ENCODE measurements around the gene PSMA6. TPM values are rescaled to one million over a fixed set of nuclear protein-coding genes. Genes with fewer than 3 reads are reported as not detected.

PSMA6 gene
- total and polyA plus RNA-seq, 2 of the 8 experiments (the other 6 are each of a cell fraction or from before 2014, with no cell fraction given): 180 to 238 TPM

DNA sequence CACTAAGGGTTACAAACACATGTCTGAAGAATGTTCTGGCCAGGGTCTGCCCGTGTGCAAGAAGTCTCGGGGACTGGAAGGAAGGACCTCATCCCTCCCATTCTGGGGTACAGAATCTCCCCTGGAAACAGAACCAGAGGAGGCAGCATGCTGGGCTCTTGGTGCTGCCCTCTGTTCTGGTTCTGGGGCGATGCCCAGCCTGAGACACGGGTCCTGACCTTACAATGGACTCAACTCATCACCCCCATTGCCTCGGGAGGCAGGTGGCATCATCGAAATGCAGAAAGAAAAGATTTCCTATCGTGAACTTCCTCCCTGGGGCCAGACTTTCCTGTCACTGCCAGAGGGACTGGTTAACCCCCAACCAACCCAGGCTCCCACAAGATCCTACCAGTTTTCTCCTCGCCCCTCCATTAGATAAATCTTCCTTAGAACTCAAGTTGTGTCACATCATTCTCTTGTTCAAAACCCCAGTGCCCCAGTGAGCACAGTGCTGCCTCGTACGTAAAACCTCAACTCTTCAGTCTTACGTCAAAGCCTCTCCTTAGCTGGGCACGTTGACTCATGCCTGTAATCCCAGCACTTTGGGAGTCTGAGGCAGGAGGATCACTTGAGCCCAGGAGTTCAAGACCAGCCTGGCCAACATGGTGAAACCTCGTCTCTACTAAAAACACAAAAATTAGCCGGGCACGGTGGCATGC, 52.1 kb downstream of the PSMA6 start (continued):
- TF ChIP-seq, protein P1, sequence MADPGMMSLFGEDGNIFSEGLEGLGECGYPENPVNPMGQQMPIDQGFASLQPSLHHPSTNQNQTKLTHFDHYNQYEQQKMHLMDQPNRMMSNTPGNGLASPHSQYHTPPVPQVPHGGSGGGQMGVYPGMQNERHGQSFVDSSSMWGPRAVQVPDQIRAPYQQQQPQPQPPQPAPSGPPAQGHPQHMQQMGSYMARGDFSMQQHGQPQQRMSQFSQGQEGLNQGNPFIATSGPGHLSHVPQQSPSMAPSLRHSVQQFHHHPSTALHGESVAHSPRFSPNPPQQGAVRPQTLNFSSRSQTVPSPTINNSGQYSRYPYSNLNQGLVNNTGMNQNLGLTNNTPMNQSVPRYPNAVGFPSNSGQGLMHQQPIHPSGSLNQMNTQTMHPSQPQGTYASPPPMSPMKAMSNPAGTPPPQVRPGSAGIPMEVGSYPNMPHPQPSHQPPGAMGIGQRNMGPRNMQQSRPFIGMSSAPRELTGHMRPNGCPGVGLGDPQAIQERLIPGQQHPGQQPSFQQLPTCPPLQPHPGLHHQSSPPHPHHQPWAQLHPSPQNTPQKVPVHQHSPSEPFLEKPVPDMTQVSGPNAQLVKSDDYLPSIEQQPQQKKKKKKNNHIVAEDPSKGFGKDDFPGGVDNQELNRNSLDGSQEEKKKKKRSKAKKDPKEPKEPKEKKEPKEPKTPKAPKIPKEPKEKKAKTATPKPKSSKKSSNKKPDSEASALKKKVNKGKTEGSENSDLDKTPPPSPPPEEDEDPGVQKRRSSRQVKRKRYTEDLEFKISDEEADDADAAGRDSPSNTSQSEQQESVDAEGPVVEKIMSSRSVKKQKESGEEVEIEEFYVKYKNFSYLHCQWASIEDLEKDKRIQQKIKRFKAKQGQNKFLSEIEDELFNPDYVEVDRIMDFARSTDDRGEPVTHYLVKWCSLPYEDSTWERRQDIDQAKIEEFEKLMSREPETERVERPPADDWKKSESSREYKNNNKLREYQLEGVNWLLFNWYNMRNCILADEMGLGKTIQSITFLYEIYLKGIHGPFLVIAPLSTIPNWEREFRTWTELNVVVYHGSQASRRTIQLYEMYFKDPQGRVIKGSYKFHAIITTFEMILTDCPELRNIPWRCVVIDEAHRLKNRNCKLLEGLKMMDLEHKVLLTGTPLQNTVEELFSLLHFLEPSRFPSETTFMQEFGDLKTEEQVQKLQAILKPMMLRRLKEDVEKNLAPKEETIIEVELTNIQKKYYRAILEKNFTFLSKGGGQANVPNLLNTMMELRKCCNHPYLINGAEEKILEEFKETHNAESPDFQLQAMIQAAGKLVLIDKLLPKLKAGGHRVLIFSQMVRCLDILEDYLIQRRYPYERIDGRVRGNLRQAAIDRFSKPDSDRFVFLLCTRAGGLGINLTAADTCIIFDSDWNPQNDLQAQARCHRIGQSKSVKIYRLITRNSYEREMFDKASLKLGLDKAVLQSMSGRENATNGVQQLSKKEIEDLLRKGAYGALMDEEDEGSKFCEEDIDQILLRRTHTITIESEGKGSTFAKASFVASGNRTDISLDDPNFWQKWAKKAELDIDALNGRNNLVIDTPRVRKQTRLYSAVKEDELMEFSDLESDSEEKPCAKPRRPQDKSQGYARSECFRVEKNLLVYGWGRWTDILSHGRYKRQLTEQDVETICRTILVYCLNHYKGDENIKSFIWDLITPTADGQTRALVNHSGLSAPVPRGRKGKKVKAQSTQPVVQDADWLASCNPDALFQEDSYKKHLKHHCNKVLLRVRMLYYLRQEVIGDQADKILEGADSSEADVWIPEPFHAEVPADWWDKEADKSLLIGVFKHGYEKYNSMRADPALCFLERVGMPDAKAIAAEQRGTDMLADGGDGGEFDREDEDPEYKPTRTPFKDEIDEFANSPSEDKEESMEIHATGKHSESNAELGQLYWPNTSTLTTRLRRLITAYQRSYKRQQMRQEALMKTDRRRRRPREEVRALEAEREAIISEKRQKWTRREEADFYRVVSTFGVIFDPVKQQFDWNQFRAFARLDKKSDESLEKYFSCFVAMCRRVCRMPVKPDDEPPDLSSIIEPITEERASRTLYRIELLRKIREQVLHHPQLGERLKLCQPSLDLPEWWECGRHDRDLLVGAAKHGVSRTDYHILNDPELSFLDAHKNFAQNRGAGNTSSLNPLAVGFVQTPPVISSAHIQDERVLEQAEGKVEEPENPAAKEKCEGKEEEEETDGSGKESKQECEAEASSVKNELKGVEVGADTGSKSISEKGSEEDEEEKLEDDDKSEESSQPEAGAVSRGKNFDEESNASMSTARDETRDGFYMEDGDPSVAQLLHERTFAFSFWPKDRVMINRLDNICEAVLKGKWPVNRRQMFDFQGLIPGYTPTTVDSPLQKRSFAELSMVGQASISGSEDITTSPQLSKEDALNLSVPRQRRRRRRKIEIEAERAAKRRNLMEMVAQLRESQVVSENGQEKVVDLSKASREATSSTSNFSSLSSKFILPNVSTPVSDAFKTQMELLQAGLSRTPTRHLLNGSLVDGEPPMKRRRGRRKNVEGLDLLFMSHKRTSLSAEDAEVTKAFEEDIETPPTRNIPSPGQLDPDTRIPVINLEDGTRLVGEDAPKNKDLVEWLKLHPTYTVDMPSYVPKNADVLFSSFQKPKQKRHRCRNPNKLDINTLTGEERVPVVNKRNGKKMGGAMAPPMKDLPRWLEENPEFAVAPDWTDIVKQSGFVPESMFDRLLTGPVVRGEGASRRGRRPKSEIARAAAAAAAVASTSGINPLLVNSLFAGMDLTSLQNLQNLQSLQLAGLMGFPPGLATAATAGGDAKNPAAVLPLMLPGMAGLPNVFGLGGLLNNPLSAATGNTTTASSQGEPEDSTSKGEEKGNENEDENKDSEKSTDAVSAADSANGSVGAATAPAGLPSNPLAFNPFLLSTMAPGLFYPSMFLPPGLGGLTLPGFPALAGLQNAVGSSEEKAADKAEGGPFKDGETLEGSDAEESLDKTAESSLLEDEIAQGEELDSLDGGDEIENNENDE (IDR thresholded peaks at IDR 0.05; ENCODE audit: insufficient replicate concordance, low read length): no peak
- TF ChIP-seq RXRA (IDR thresholded peaks at IDR 0.05; ENCODE audit: insufficient read depth, low read depth, low read length): no peak
- TF ChIP-seq EP300 (IDR thresholded peaks at IDR 0.05; ENCODE audit: borderline replicate concordance in 1 of 2, low read depth in 2 of 2, low read length in 2 of 2): no peak
- TF ChIP-seq KDM4A (IDR thresholded peaks at IDR 0.05; ENCODE audit: low read depth, low read length, severe bottlenecking): no peak
- TF ChIP-seq SUZ12 (IDR thresholded peaks at IDR 0.05; ENCODE audit: low read length): no peak
- TF ChIP-seq NANOG (IDR thresholded peaks at IDR 0.05; ENCODE audit: insufficient read depth, low read depth, low read length, poor library complexity, severe bottlenecking): no peak
- TF ChIP-seq POLR2AphosphoS5 (IDR thresholded peaks at IDR 0.05; ENCODE audit: low read depth, low read length): no peak
